Osteoblast (primary cell): ENCODE measurements around the gene MEIS3. TPM values are rescaled to one million over a fixed set of nuclear protein-coding genes. Genes with fewer than 3 reads are reported as not detected.

Experiments
- DNase-seq: peaks from one replicate; pipeline ENCODE4 v3.0.0; 2011; ENCODE audit warnings: low spot score, mixed read lengths; ENCODE audit not compliant: insufficient read length; ENCODE audit errors: missing footprints
- H2AFZ ChIP-seq: 2 replicates; pipeline ENCODE4 v1.6.0; 2011; ENCODE audit warnings: mild to moderate bottlenecking, low read length
- H3K27ac ChIP-seq: 2 replicates; pipeline ENCODE4 v1.5.1; 2011; ENCODE audit warnings: mild to moderate bottlenecking, low read depth, low read length, moderate library complexity
- H3K27me3 ChIP-seq: 2 replicates; pipeline ENCODE4 v1.6.0; 2012; ENCODE audit warnings: mild to moderate bottlenecking, control low read depth, inconsistent platforms, low read length, moderate library complexity; ENCODE audit not compliant: insufficient read depth
- H3K36me3 ChIP-seq: 2 replicates; pipeline ENCODE4 v1.5.1; 2011; ENCODE audit warnings: mild to moderate bottlenecking, low read length, control low read depth, moderate library complexity; ENCODE audit not compliant: insufficient read depth
- H3K4me1 ChIP-seq: 2 replicates; pipeline ENCODE4 v1.5.1; 2011; ENCODE audit warnings: mild to moderate bottlenecking, low read length, control low read depth, moderate library complexity; ENCODE audit not compliant: insufficient read depth
- H3K4me2 ChIP-seq: 2 replicates; pipeline ENCODE4 v1.6.0; 2011; ENCODE audit warnings: mild to moderate bottlenecking, low read length; ENCODE audit not compliant: insufficient read depth
- H3K4me3 ChIP-seq: fragments of 200-600 bp; sonication (generic); 3 replicates; pipeline ENCODE4 v1.5.1; 2012; ENCODE audit warnings: mild to moderate bottlenecking, low read length, inconsistent platforms; ENCODE audit not compliant: insufficient read depth
- H3K79me2 ChIP-seq: 2 replicates; pipeline ENCODE4 v1.6.0; 2012; ENCODE audit warnings: mild to moderate bottlenecking, low read length, control low read depth, inconsistent platforms; ENCODE audit not compliant: insufficient read depth
- H3K9me3 ChIP-seq: 2 replicates; pipeline ENCODE4 v1.5.1; 2011; ENCODE audit warnings: low read depth, low read length, control low read depth
- H4K20me1 ChIP-seq: 2 replicates; pipeline ENCODE4 v1.6.0; 2012; ENCODE audit warnings: mild to moderate bottlenecking, low read length, control low read depth; ENCODE audit not compliant: insufficient read depth
- total RNA-seq: library from RNA; depleted of rRNA; stranded (reverse); fragments of >200 nt; gene quantifications from 2 replicates; pipeline ENCODE4 v1.2.3, GENCODE V29; 2012
- TF ChIP-seq, protein P1 (sequence below): IDR thresholded peaks from 2 replicates; pipeline ENCODE4 v1.5.1; 2011; ENCODE audit warnings: mild to moderate bottlenecking, low read depth, low read length, moderate library complexity; ENCODE audit errors: extremely low read depth

Gene MEIS3
- total RNA-seq, 1 donor, result 8.3 TPM

DNA sequence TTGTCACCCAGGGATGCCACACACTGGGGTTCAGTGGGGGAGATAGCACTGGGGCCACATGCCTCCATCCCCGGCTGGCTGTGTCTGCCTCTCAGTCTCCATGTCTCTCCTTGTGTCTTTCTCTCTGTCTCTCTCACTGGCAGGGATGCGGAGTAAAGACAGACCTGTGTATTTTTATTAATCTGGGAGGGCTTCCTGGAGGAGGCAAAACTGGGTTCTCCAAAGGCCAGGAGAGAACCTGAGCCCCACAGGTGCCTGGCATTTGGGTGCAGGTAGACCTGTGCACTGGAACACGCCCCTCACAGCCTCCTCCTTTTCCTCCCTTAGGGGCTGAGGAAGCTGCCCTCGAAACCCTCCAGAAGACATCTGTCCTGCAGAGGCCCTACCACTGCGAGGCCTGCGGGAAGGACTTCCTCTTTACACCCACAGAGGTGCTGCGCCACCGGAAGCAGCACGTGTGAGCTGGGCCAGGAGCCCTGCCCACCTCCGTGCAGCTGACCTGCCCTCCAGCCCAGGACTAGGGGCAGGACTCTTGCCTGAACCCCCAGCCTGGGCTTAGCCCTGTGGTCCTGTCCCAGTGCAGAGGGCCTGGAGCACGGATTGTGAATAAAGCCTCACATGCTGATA is 37.6 kb downstream of the MEIS3 start:
- Histone ChIP-seq H3K4me3 (no peak overlapping the region), H3K4me2 (no peak overlapping the region), H3K27ac (no peak overlapping the region), H3K4me1 (peaks cover 6% of the 10 kb centered on the region), H3K36me3 (peaks cover 39% of the 10 kb centered on the region), H3K27me3 (no peaks in the 10 kb centered on the region), H3K79me2 (no peaks in the 10 kb centered on the region), H4K20me1 (no peaks in the 10 kb centered on the region), H3K9me3 (no peaks in the 10 kb centered on the region), H2AFZ (no peak overlapping the region)
- TF ChIP-seq, protein P1, sequence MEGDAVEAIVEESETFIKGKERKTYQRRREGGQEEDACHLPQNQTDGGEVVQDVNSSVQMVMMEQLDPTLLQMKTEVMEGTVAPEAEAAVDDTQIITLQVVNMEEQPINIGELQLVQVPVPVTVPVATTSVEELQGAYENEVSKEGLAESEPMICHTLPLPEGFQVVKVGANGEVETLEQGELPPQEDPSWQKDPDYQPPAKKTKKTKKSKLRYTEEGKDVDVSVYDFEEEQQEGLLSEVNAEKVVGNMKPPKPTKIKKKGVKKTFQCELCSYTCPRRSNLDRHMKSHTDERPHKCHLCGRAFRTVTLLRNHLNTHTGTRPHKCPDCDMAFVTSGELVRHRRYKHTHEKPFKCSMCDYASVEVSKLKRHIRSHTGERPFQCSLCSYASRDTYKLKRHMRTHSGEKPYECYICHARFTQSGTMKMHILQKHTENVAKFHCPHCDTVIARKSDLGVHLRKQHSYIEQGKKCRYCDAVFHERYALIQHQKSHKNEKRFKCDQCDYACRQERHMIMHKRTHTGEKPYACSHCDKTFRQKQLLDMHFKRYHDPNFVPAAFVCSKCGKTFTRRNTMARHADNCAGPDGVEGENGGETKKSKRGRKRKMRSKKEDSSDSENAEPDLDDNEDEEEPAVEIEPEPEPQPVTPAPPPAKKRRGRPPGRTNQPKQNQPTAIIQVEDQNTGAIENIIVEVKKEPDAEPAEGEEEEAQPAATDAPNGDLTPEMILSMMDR, result no peak
- peak; percentile 71 for DNase-seq

DNA sequence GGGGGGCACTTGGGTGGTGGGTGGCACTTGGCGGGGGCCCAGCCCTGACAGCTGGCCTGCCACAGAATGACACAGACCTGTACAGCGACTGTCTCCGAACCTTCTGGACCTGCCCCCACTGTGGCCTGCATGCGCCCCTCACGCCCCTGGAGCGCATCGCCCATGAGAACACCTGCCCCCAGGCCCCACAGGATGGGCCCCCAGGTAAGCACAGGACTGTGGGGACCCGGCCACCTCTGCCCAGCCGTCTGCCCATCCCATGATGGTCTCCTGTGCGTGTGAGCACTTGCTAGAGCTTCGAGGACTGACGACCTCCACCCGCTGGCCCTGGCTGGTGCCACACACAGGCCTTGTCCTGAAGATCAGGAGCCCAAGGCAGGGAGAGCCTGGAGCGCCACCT is 38.2 kb downstream of the MEIS3 start:
- H3K4me3 ChIP-seq, result no peak overlapping the region
- no peaks in the 10 kb centered on the region for H3K9me3 ChIP-seq
- DNase-seq, result peak; percentile 71
- no peaks in the 10 kb centered on the region for H3K27me3 ChIP-seq
- no peak overlapping the region for H3K4me2 ChIP-seq
- no peaks in the 10 kb centered on the region for H3K79me2 ChIP-seq
- peaks cover 6% of the 10 kb centered on the region for H3K4me1 ChIP-seq
- TF ChIP-seq, protein P1, result no peak
- no peak overlapping the region for H2AFZ ChIP-seq
- H3K36me3 ChIP-seq, result peaks cover 46% of the 10 kb centered on the region
- H3K27ac ChIP-seq, result no peak overlapping the region
- no peaks in the 10 kb centered on the region for H4K20me1 ChIP-seq

DNA sequence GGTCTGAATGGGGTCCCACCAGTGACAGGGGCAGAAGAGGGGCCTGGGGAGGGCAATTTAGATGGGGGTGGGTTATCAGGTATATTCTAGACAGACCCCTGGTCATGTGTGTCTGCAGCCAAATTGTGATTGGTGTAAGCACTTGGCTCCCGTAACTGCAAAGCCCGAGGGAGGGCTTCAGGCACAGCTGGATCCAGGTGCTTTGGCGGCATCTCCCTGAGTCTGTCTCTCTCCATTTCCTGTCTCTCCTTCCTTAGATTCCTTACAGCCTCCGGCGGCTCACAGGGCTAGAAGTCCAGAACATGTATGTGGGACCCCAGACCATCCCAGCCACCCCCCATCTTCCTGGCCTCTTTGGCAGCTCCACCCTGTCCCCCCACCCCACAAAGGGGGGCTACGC is 38.8 kb downstream of the MEIS3 start:
- H3K9me3 ChIP-seq, result no peaks in the 10 kb centered on the region
- H2AFZ ChIP-seq, result no peak overlapping the region
- no peak overlapping the region for H3K4me2 ChIP-seq
- no peaks in the 10 kb centered on the region for H4K20me1 ChIP-seq
- no peaks in the 10 kb centered on the region for H3K27me3 ChIP-seq
- H3K4me3 ChIP-seq, result no peak overlapping the region
- no peak overlapping the region for H3K27ac ChIP-seq
- TF ChIP-seq, protein P1, result no peak
- peaks cover 6% of the 10 kb centered on the region for H3K4me1 ChIP-seq
- peaks cover 51% of the 10 kb centered on the region for H3K36me3 ChIP-seq
- peak; percentile 54 for DNase-seq
- H3K79me2 ChIP-seq, result no peaks in the 10 kb centered on the region

DNA sequence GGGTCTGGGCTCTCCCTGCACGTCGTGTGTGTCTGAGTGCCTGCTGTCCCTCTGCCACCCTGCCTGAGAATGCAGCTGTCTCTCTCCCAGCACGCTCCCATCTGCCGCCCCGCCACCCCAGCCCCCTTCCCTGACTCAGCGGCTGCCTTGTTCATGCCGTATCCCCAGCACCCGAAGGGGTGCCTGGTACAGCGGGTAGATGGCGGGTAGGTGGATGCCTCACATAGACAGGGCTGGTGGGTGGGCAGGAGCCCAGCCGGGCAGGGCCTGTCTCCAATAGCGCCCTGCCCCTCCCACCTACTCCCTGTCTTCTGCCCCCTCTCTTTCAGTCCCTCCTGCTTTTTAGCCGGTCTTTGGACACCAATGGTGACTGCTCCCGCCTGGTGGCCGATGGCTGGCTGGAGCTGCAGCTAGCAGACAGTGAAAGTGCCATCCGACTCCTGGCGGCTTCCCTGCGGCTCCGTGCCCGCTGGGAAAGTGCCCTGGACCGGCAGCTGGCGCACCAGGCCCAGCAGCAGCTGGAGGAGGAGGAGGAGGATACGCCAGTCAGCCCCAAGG is 39.9 kb downstream of the MEIS3 start:
- H3K36me3 ChIP-seq, result peaks cover 57% of the 10 kb centered on the region
- H3K79me2 ChIP-seq, result no peaks in the 10 kb centered on the region
- no peaks in the 10 kb centered on the region for H3K27me3 ChIP-seq
- no peak overlapping the region for H3K27ac ChIP-seq
- H4K20me1 ChIP-seq, result no peaks in the 10 kb centered on the region
- no peak overlapping the region for H3K4me2 ChIP-seq
- TF ChIP-seq, protein P1, result no peak
- H2AFZ ChIP-seq, result no peak overlapping the region
- no peaks in the 10 kb centered on the region for H3K9me3 ChIP-seq
- peaks cover 6% of the 10 kb centered on the region for H3K4me1 ChIP-seq
- DNase-seq, result peak; percentile 62
- H3K4me3 ChIP-seq, result no peak overlapping the region
